ENCODE results near the gene LDAF1.
"Not testable (repeated sequence)": the region's sequence is repeated elsewhere in the genome, so short reads cannot be mapped to it uniquely, and the experiment has no call there.

LDAF1 gene

DNA sequence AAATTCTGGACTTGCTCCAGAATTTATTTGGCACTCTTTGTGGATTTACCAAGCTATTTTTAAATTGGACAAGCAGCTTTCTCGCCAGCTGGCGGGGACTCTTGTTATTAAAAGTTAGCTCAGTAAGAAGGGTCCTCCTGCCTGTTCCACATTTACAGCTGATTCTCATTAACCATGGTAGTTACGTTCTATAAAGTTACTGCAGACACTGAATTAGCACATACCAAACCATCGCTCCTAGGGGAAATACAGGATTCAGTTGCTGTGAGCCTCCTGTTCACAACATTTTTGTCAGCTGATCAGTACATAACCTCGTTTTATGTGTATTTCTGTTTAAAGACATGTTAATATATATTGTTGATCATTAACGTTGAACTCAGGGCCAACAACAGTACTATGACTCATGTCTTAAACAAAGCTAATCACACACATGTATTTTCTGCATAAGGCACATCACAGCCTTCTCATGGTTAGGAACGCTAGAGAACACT is 4.2 kb downstream of the LDAF1 start:
- no peak for DNase-seq (ENCODE audit: low read depth in 3 of 3)

DNA sequence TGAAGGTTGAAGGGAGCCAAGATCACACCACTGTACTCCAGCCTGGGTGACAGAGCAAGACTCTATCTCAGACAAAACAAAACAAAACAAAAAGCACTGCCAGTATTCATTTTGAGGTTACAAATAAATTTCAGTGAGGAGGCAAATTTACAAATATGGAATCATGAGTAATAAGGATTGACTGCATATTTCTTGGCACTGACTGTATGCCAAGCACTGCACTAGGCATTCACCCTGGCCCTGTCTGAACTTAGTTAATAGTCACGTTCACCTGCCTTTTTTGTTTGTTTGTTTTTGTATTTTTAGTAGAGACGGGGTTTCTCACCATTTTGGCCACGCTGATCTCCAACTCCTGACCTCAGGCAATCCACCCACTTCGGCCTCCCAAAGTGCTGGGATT is 5.1 kb downstream of the LDAF1 start:
- no peak for DNase-seq (ENCODE audit: low read depth in 3 of 3)

DNA sequence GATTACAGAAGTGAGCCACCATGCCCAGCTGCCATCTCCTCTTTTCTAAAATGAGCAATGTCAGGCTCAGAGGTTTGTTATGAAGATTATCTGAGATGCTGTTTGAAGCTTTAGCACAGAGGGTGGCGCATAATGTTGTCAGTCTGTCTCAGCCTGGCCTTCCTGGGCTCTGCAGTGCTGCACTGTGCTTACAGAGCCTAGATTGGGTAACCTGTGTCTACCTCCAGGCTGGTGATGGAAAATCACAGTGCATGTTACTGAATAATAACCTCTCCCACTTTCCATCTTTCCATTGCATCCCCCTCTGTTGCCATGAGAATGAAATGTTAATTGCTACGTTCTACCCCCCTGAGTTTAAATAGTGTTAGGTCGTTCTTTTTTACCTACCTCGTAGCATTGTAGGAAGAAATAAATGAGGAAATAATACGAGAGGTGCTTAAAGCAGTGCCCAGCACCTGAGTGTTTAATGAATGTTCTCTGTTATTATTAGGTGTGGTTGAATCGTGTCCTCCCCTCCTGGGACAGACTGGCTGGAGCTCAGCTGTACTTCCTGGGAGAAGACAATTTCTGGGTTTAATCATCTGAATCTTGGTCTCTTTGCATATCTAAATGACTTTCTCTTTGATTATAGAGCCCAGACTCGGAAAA is 6.2 kb downstream of the LDAF1 start:
- DNase-seq (ENCODE audit: low read depth in 3 of 3) = no peak

DNA sequence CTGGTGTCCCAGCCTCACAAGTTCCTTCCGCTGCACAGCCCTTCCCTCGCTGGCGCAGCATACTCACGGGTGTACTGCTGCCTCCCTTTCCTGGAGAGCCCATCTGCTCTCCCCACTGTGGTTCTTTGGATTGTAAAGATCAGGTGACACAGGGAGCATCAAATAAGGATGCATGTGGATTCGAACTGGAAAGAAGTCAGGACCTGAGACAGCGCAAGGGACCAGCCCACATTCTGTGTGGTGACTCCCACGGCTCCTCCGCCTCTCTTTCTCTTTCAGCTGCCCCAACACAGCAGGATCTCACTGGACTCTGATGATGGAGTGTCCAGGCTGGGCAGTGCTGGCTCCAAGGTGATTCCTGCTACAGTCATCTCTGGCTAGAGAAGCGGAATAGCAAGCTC is 8.1 kb downstream of the LDAF1 start:
- DNase-seq (ENCODE audit: low read depth in 3 of 3) = no peak

DNA sequence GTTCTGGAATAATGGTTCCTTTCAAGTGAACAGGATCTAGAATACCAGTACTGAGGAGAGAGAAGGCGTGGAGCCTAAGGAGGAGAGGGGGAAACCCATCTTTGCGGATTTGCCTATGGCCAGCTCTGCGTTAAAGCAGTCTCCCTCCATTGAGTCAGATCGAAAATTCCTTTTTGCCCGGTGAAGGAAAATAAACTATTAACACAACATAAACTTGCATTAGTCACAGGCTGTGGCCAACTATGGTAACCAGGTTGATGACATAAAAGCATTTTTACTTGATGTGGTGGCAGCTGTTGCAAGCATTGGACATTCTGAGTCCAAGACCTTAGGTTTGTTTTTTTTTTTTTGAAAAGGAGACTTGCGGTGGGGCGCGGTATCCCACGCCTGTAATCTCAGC is 8.9 kb downstream of the LDAF1 start:
- DNase-seq (ENCODE audit: low read depth in 3 of 3) = no peak

DNA sequence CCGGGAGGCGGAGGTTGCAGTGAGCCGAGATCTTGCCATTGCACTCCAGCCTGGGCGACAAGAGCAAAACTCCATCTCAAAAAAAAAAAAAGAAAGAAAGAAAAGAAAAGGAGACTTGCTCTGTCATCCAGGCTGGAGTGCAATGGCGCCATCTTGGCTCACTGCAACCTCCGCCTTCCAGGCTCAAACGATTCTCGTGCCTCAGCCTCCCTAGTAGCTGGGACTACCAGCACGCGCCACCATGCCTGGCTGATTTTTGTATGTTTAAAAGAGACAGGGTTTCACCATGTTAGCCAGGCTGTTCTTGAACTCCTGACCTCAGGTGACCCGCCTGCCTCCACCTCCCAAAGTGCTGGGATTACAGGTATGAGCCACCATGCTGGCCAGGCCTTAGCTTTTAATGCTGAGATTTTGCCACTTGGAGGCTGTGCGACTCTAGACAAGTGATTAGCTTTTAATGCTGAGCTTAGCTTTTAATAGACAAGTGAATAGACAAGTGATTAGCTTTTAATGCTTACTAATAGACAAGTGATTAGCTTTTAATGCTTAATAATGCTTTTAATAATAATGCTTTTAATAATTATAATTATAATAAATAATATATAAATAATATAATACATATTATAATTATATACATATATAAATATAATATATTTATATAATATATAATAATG is 9.6 kb downstream of the LDAF1 start:
- no peak for DNase-seq (ENCODE audit: low read depth in 3 of 3)

DNA sequence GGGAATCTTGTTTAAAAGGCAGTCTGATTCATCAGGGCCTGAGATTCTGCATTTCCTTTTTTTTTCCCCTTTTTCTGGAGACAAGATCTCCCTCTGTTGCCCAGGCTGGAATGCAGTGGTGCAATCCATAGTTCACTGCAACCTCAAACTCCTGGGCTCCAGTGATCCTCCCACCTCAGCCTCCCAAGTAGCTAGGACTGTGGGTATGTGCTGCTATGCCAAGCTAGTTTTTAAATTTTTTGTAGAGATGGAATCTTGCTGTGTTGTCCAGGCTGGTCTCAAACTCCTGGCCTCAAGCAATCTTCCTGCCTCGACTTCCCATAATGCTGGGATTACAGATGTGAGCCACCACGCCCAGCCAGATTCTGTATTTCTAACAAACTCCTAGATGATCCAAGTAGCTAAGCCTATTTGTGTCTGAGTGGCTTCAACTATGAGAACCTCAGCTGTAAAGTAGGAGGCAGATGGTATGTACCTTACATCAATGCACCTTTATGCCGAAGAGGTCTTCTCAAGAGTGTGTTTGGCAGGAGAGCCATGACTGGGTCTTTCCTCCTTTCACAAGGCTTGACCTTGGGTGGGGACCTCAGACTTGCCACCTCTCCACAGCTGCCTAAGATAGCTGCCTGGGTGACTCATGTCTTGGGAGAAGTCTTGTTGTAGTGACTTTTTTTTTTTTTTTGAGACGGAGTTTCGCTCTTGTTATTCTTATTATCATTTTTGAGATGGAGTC is 10.9 kb downstream of the LDAF1 start:
- no peak for DNase-seq (ENCODE audit: low read depth in 3 of 3)

DNA sequence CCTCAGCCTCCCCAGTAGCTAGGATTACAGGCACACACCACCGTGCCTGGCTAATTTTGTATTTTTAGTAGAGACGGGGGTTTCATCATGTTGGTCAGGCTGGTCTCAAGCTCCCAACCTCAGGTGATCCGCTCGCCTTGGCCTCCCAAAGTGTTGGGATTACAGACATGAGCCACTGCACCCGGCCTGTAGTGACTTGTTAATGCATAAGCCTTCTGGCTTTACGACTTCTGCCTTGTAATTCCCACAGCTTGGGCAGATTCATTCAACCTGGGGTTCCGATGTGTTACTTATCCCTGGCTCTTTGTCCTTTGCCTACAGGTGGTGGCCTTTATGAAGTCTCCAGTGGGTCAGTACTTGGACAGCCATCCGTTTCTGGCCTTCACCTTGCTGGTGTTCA is 11.6 kb downstream of the LDAF1 start:
- not testable (repeated sequence) for DNase-seq (ENCODE audit: low read depth in 3 of 3)

DNA sequence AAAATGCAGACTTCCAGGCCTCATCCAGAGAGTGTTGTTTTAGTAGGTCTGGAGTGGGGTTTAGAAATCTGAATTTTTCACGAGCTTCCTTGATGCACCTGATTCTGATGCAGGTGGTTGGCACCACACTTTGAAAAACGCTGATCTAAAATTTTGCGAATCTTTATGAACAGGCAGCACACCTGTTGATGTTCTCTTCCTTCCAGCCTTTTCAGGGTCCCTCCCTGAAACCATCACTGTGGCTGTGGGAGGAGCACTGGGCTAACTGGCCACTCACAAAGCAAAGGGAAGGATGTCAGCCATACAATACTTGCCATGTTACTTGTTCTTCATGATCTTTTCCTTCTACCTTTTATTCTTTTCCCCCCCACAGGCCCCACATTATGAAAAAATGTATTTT is 14.2 kb downstream of the LDAF1 start:
- no peak for DNase-seq (ENCODE audit: low read depth in 3 of 3)

DNA sequence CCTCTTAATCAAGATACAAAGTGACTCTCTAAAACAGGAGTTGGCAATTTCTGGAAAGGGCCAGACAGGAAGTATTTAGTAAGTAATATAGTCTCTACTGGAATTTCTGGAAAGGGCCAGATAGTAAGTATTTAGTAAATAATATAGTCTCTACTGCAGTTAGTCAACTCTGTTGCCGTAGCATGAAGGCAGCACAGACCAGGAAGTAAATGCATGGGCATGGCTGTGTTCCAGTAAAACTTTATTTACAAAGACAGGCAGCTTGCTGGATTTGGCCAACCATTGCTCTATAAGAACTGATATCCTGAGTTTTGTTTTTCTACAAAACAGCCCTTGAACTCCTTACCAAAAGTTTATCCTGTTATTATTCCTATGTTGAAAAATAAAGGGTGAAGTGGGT is 16.9 kb downstream of the LDAF1 start:
- no peak for DNase-seq (ENCODE audit: low read depth in 3 of 3)

DNA sequence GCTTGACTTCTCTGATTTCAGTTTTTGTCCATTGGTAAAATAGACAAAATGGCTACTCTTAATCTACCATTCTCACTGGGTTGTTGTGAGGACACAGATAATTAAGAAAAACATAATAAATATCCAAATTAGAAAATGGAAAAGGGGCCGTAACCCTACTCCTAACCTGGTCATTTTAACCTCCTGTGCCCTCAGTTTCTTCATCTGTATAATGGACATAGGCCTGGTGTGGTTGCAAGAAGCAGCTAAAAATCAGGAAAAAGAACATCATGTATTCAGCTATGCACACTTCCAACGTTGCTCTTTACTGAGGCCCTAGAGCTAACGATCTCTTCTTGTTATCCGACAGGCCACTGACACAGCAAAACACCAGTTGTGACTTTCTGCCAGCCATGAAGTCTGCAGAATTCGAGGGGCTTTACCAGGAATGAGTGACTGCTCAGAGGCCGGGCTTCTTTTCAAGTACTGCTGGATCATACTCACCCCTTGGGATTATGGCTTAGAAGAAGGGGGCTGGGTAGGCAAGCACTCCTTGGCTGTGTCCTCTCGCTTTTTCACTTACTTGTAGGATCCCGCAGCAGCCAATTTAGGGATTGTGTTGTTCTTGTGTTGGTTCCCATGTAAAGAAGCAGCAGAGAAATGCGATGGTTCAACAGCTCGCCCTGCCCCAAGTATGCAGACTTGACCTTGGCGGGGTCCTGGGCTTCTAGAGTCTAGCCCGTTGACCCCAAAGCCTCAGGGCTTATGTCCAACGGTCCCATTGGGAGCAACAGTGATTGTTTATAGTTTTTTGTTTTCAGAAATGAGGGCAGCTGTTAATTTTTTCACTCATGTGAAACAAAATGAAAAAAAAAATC is 20.9 kb downstream of the LDAF1 start:
- no peak for DNase-seq (ENCODE audit: low read depth in 3 of 3)

DNA sequence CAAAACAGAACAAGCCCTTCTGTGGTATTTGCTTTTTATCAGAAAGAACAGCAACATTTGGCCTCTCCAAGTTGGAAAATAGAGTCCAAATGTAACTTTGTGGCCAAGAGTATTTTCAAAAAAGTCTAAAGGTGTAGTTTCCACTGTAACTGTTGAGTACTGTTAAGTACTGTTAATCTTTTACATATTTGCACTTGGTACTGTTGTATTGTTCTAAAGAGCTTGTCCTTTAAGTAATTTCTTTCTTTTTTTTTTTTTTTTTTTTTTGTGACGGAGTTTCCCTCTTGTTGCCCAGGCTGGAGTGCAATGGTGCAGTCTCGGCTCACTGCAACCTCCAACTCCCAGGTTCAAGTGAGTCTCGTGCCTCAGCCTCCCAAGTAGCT is 21.5 kb downstream of the LDAF1 start:
- DNase-seq (ENCODE audit: low read depth in 3 of 3) = no peak

DNA sequence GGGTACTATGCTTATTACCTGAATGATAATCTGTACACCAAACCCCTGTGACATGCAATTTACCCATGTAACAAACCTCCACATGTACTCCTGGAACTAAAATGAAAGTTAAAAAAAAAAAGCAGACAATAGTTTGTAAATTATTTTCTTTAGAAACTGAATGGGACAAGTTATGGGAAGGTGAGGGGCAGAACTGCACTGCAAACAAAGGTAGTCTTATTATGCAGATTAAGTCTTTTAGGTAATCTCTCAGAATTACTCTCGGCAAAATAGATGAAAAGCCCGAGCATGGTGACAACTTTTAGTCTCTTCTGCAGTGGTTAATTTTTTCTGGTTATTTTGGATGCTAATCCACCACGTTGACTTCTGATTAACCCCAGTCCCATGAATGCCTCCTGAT is 25.5 kb downstream of the LDAF1 start:
- no peak for DNase-seq (ENCODE audit: low read depth in 3 of 3)

DNA sequence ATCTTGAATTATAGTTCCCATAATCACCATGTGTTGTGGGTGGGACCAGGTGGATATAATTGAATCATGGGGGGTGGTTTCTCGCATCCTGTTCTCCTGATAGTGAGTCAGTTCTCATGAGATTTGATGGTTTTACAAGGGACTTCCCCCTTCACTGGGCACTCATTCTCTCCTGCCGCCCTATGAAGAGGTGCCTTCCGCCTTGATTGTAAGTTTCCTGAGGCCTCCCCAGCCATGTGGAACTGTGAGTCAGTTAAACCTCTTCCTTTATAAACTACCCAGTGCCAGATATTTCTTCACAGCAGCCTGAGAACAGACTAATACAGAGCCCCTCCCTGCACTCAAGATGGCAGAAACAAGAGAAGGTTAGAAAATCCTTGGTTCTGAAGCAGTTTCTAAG is 26.4 kb downstream of the LDAF1 start:
- DNase-seq (ENCODE audit: low read depth in 3 of 3) = peak in 1 of 3 experiments; percentile 37

DNA sequence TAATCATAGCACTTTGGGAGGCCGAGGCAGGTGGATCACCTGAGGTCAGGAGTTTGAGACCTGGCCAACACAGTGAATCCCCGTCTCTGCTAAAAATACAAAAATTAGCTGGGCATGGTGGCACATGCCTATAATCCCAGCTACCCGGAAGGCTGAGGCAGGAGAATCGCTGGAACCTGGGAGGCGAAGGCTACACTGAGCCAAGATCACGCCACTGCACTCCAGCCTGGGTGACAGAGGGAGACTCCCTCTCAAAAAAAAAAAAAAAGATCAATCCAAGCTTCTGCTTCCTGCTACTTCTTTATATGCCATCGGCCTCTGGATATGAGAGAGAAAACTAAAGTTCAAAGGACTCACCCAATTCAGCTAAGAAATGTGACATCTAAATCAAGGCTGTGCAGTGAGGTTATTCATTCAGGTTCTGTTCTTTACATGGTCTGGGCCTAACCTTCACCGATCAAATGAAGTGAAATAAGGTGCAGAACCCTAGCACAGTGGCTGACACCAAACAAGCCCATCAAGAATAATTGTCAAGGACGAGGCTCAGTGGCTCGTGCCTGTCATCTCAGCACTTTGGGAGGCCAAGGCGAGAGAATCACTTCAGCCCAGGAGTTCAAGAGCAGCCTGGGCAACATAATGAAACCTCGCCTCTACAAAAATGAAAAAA is 27.3 kb downstream of the LDAF1 start:
- no peak for DNase-seq (ENCODE audit: low read depth in 3 of 3)

DNA sequence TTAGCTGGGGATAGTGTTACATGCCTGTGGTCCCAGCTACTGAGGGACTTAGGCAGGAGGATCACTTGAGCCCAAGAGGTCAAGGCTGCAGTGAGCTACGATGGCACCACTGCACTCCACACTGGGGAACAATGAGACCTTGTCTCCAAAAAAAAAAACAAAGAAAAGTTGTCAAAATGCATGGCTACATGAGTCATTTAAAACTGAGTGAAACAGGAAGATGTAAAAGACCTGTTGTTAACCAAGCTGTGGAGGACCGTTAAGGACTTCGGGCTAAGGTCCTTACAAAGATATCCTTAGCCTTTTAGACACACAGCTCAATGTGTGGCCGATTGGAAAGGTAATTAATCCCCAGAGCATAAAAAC is 27.8 kb downstream of the LDAF1 start:
- no peak for DNase-seq (ENCODE audit: low read depth in 3 of 3)

DNA sequence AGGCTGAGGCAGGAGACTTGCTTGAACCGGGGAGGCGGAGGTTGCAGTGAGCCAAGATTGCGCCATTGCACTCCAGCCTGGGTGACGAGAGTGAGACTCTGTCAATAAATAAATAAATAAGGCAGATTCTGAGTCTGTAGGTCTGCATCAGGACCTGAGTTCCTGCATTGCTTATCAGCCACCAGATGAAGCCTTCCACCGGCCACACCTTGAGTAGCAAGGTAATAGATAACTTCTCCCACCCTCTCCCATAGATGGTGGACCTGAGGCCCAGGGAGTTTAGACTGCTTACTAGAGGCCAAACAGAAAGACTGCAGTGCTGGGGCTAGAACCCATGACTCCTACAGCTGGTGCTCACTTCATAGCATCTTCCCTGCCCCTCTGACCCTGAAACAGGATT is 30.8 kb downstream of the LDAF1 start:
- DNase-seq (ENCODE audit: low read depth in 3 of 3) = no peak

DNA sequence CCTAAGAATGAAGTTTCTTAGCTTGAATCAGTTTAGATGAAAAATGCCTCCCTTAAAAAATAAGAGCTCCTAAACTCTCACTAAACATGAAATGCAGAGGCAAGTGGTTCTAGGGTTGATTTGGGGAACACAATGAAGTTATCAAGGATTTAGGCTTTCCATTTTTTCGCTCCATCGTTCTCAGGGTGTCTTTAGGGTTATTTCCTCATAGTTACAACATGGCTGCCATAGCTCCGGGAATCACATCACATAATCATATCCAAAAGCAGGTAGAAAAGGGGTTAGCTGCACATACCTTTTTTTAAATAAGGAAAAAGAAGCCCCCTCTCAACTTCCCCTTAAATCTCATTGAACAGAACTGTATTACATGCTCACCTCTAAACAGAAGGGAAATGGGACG is 31.5 kb downstream of the LDAF1 start:
- no peak for DNase-seq (ENCODE audit: low read depth in 3 of 3)

DNA sequence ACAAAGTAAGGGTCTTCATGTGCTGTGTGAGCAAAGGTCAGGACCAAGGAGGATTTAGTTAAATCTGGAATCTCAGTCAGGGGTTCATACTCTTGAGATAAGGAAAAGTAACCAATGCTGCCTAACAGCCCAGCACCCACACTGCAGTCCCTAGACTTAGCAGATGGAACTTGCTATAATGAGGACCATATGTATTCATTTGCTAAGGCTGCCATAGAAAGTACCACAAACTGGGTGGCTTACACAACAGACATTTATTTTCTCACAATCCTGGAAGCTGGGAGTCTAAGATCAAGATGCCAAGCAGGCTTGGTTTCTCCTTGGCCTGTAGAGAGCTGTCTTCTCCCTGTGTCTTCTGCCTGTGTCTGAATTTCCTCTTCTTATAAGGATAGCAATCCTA is 32.1 kb downstream of the LDAF1 start:
- DNase-seq (ENCODE audit: low read depth in 3 of 3) = no peak

DNA sequence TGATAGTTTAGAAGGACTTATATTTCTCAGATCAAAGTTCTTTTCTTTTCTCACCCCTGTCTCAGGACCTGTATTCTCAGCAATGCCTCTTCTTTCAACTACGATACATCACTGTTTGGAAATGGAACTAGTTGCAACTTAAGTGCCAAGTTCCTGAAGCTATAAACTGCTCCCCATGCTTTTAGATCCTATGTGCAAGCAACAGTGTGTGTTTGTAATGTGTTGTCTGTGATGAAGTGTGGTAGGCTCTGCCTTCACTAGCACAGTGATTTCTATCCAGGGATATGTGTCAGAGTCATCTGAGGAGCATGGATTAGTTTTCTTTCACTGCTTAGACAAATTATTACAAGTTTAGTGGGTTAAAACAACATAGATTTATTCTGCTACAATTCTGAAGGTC is 34.5 kb downstream of the LDAF1 start:
- DNase-seq (ENCODE audit: low read depth in 3 of 3) = no peak

DNA sequence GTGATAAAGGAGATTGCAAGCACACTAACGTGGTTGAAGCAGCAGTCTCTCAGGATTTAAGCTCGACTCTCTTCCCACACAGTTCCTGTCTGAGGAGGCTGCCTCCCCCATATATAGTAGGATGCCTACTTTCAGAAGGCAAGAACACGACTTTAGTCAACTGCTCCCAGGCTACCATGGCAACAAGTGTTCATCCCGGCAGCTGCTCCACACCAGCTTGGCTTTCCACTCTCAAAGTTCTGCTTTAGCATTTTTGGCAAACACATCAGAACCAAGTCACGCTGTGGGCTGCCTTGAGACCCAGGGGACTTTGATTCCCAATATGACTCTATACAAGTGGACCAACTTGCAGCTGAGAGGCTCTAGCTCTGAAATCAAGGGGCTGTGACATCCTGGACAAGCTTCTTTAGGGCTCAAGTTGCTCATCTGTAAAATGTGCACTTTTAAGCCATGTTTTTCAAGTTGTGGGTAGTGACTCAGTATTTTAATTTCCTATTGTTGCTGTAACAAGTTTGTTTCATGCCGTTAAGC is 36.4 kb downstream of the LDAF1 start:
- no peak for DNase-seq (ENCODE audit: low read depth in 3 of 3)

Measured in stimulated activated CD4-positive, alpha-beta T cell treated with anti-CD3 and anti-CD28 coated beads, TNF-alpha, amount 100 ng/mL, for 24 hours (primary cell).